ENCODE measurements around the gene EVC. TPM values are rescaled to one million over a fixed set of nuclear protein-coding genes. Genes with fewer than 3 reads are reported as not detected.

EVC gene
- total RNA-seq, 1 donor from 2014 or later: 39.8 TPM

GRCh38 chr4:5823542-5824211, 112.7 kb downstream of the EVC start:
- H3K4me3 Mint-ChIP-seq (ENCODE audit: unreplicated experiment): no peak overlapping the region
- no peak overlapping the region for H3K27ac Mint-ChIP-seq (ENCODE audit: unreplicated experiment)
- no peaks in the 10 kb centered on the region for H3K9me3 Mint-ChIP-seq (ENCODE audit: low read depth)
- no peaks in the 10 kb centered on the region for H3K27me3 Mint-ChIP-seq (ENCODE audit: low read depth)
- no peak for TF ChIP-seq CTCF (IDR thresholded peaks at IDR 0.05)
- no peaks in the 10 kb centered on the region for H3K4me1 Mint-ChIP-seq (ENCODE audit: low read depth)
- DNase-seq (ENCODE audit: low spot score): no peak
- peaks cover 53% of the 10 kb centered on the region for H3K36me3 Mint-ChIP-seq (ENCODE audit: low read depth)

- Mint-ChIP-seq H3K27ac (ENCODE audit: unreplicated experiment) (peak overlapping the region; percentile 34), H3K4me1 (ENCODE audit: low read depth) (no peaks in the 10 kb centered on the region), H3K27me3 (ENCODE audit: low read depth) (no peaks in the 10 kb centered on the region), H3K36me3 (ENCODE audit: low read depth) (peaks cover 49% of the 10 kb centered on the region), H3K4me3 (ENCODE audit: unreplicated experiment) (no peak overlapping the region), H3K9me3 (ENCODE audit: low read depth) (no peaks in the 10 kb centered on the region)
- TF ChIP-seq CTCF (IDR thresholded peaks at IDR 0.05): no peak
- no peak for DNase-seq (ENCODE audit: low spot score)
Measured at GRCh38 chr4:5824227-5824626, 113.2 kb downstream of the EVC start.

GRCh38 chr4:5824635-5825034, 113.6 kb downstream of the EVC start:
- H3K9me3 Mint-ChIP-seq (ENCODE audit: low read depth): no peaks in the 10 kb centered on the region
- no peaks in the 10 kb centered on the region for H3K4me1 Mint-ChIP-seq (ENCODE audit: low read depth)
- no peak overlapping the region for H3K4me3 Mint-ChIP-seq (ENCODE audit: unreplicated experiment)
- peaks cover 49% of the 10 kb centered on the region for H3K36me3 Mint-ChIP-seq (ENCODE audit: low read depth)
- peak; percentile 78 for TF ChIP-seq CTCF (IDR thresholded peaks at IDR 0.05)
- H3K27ac Mint-ChIP-seq (ENCODE audit: unreplicated experiment): no peak overlapping the region
- no peak for DNase-seq (ENCODE audit: low spot score)
- no peaks in the 10 kb centered on the region for H3K27me3 Mint-ChIP-seq (ENCODE audit: low read depth)

- Mint-ChIP-seq H3K27me3 (ENCODE audit: low read depth) (no peaks in the 10 kb centered on the region), H3K9me3 (ENCODE audit: low read depth) (no peaks in the 10 kb centered on the region), H3K27ac (ENCODE audit: unreplicated experiment) (peak overlapping the region; percentile 13), H3K36me3 (ENCODE audit: low read depth) (peaks cover 43% of the 10 kb centered on the region), H3K4me3 (ENCODE audit: unreplicated experiment) (no peak overlapping the region), H3K4me1 (ENCODE audit: low read depth) (no peaks in the 10 kb centered on the region)
- no peak for DNase-seq (ENCODE audit: low spot score)
- no peak for TF ChIP-seq CTCF (IDR thresholded peaks at IDR 0.05)
Measured at GRCh38 chr4:5825321-5826041, 114.5 kb downstream of the EVC start.

GRCh38 chr4:5826437-5827107, 115.6 kb downstream of the EVC start:
- no peak overlapping the region for H3K27ac Mint-ChIP-seq (ENCODE audit: unreplicated experiment)
- no peaks in the 10 kb centered on the region for H3K9me3 Mint-ChIP-seq (ENCODE audit: low read depth)
- no peaks in the 10 kb centered on the region for H3K27me3 Mint-ChIP-seq (ENCODE audit: low read depth)
- peaks cover 36% of the 10 kb centered on the region for H3K36me3 Mint-ChIP-seq (ENCODE audit: low read depth)
- H3K4me3 Mint-ChIP-seq (ENCODE audit: unreplicated experiment): no peak overlapping the region
- no peak for DNase-seq (ENCODE audit: low spot score)
- no peak for TF ChIP-seq CTCF (IDR thresholded peaks at IDR 0.05)
- H3K4me1 Mint-ChIP-seq (ENCODE audit: low read depth): no peaks in the 10 kb centered on the region

All from chondrocyte (in vitro differentiated cells).